ENCODE data around the gene JAM3.
"Not testable (repeated sequence)": the region's sequence is repeated elsewhere in the genome, so short reads cannot be mapped to it uniquely, and the experiment has no call there.

Gene JAM3

GRCh38 chr11:134153147-134153905, 84.5 kb downstream of the JAM3 start:
- intact Hi-C loops (cut with DNase I) = no loop called here
- DNase-seq = no peak

GRCh38 chr11:134154441-134154840, 85.6 kb downstream of the JAM3 start:
- intact Hi-C loops (cut with DNase I) = no loop called here
- DNase-seq = no peak

GRCh38 chr11:134155456-134155855, 86.6 kb downstream of the JAM3 start:
- DNase-seq = no peak
- intact Hi-C loops (cut with DNase I) = no loop called here

- intact Hi-C loops (cut with DNase I) = no loop called here
- DNase-seq = no peak
Observed at GRCh38 chr11:134155946-134156865, 87.3 kb downstream of the JAM3 start.

GRCh38 chr11:134157451-134157850, 88.6 kb downstream of the JAM3 start:
- intact Hi-C loops (cut with DNase I) = no loop called here
- DNase-seq = no peak

GRCh38 chr11:134158023-134158422, 89.2 kb downstream of the JAM3 start:
- intact Hi-C loops (cut with DNase I) = no loop called here
- no peak for DNase-seq

GRCh38 chr11:134159652-134160051, 90.8 kb downstream of the JAM3 start:
- DNase-seq = no peak
- intact Hi-C loops (cut with DNase I) = no loop called here

GRCh38 chr11:134164490-134165370, 95.9 kb downstream of the JAM3 start:
- DNase-seq = no peak
- intact Hi-C loops (cut with DNase I) = no loop called here

GRCh38 chr11:134170177-134170918, 101.5 kb downstream of the JAM3 start:
- DNase-seq = no peak
- intact Hi-C loops (cut with DNase I) = no loop called here

GRCh38 chr11:134170919-134171281, 102.0 kb downstream of the JAM3 start:
- no peak for DNase-seq
- intact Hi-C loops (cut with DNase I) = no loop called here

GRCh38 chr11:134171951-134172350, 103.1 kb downstream of the JAM3 start:
- no peak for DNase-seq
- intact Hi-C loops (cut with DNase I) = no loop called here

GRCh38 chr11:134173296-134173695, 104.4 kb downstream of the JAM3 start:
- DNase-seq = no peak
- intact Hi-C loops (cut with DNase I) = no loop called here

- DNase-seq = no peak
- intact Hi-C loops (cut with DNase I) = no loop called here
Observed at GRCh38 chr11:134176284-134176683, 107.4 kb downstream of the JAM3 start.

GRCh38 chr11:134178032-134178674, 109.3 kb downstream of the JAM3 start:
- intact Hi-C loops (cut with DNase I) = no loop called here

GRCh38 chr11:134181707-134182106, 112.8 kb downstream of the JAM3 start:
- DNase-seq = no peak
- intact Hi-C loops (cut with DNase I) = no loop called here

More at GRCh38 chr11:134178032-134178674, 109.3 kb downstream of the JAM3 start:
- DNase-seq = no peak

- DNase-seq; intact Hi-C loops (cut with DNase I): not testable (repeated sequence)
Observed at GRCh38 chr11:134188092-134188491, 119.2 kb downstream of the JAM3 start.

GRCh38 chr11:134196756-134197155, 127.9 kb downstream of the JAM3 start:
- intact Hi-C loops (cut with DNase I) = no loop called here
- DNase-seq = no peak

- DNase-seq = no peak
- intact Hi-C loops (cut with DNase I) = no loop called here
Observed at GRCh38 chr11:134199531-134199930, 130.7 kb downstream of the JAM3 start.
